ENCODE data around the gene NPTX1.

The NPTX1 gene

DNA sequence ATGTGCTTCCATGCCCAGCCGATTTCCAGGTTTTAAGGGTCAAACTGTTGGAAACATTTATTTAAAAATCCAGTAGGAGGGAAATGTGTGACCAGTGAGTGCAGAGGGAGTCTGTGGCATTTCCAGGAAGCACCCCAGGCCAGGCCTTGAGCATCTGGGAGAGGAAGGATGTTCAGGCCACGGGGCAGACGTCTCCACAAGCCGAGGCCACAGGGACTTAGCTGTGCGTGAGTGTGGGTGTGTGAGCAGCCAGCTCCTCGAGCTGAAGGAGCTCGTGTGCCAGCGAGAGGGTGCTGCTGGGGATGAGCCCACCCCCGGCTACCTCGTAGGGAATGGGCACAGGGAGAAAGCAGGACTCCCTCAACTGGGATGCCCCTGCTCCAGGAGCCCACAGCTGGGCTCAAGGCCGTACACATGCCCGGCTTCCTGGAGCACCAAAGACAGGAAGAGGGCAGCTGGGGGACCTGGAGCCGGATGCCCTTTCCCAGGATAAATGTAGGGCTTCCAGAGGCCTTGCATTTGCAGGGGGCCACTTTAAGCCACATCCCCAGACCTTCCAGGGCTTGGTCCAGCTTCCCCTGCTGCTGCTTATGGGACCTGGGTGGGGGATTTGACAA lies 12.5 kb downstream of the NPTX1 start:
- DNase-seq (ENCODE audit: insufficient read length, low spot score) (no peak), FAIRE-seq (no peak)

DNA sequence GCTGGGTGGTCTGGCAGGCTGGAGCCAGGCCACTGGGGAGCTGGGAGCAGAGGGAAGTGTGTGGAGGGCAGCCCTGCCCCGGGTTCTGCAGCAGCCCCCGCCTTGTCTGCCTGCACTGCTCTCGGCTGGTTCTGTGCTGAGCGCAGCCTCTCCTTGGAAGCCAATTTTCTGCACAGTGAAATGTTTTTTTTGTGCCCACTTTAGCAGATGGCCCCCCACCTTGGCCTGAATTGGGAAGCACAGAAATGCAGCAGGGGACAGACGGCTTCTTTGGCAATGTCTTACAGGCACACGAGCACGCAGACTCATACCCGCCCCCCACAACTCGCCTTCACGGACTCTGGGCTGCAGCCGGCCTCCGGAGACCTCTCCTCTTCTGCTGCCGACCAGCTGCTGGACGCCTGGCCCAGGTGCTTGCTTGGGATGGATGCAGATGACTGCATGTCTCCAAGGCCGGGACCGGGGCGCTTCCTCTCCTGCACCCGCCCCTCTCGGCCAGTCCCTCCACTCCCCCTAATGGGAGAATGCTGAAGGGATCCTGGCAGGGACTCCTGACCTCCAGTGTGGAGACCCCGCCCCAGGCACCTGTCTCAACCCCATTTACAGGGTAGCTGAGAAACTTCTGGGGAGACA lies 14.8 kb downstream of the NPTX1 start:
- DNase-seq (ENCODE audit: insufficient read length, low spot score) (no peak), FAIRE-seq (no peak)

DNA sequence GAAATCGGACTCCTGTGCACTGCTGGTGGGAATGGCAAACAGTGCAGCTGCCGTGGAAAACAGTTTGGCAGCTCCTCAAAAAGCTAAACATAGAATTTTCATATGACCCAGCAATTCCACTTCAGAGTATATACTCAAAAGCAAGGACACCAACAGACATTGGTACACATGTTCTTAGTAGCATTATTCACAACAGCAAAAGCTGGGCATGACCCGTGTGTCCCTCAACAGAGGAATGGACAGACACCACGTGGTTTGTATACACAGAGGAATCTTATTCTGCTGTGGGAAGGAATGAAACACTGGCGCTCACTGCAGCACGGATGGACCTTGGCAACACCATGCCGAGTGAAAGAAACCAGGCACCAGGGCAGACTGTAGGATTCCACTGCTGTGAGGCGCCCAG lies 16.0 kb downstream of the NPTX1 start:
- DNase-seq (ENCODE audit: insufficient read length, low spot score) (no peak), FAIRE-seq (no peak)

DNA sequence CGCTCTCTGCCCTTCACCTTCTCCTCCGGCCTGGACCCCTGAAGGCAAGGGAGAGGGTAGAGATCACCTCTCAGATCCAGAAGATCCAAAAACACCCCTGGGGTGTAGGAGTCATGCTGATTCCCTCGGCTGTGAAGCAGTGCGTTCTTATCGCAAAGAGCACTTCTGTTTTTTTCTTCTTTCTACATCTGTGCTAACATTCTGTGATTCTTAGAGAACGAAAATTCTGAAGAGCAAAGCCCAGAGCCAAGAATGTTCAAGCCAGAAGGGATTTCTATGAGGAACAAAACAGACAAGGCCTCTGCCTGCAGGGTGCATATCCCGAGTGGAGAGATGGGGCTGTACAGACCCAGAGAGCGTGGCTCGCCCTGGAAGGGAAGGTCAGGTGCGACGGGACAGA lies 17.2 kb downstream of the NPTX1 start:
- no peak for FAIRE-seq
- no peak for DNase-seq (ENCODE audit: insufficient read length, low spot score)

DNA sequence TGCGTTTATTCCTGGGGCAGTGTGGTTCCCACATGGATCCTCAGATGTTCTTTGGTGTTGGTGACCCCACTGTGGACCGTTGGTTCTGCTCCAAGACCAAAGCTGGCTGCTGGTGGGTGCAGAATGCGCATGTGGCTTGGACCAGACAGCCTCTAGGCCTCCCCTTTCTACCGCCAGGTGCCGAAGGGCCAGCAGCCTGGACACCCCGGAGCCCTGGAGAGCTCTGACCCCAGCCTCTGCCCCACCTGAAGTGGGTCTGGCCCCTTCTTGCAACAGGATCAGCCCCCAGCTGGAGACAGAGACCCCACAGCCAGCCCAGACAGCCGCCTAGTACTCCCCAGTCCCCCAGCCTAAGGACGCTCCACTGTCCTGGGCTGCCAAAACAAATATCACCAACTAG lies 18.4 kb downstream of the NPTX1 start:
- DNase-seq (ENCODE audit: insufficient read length, low spot score) (no peak), FAIRE-seq (no peak)

DNA sequence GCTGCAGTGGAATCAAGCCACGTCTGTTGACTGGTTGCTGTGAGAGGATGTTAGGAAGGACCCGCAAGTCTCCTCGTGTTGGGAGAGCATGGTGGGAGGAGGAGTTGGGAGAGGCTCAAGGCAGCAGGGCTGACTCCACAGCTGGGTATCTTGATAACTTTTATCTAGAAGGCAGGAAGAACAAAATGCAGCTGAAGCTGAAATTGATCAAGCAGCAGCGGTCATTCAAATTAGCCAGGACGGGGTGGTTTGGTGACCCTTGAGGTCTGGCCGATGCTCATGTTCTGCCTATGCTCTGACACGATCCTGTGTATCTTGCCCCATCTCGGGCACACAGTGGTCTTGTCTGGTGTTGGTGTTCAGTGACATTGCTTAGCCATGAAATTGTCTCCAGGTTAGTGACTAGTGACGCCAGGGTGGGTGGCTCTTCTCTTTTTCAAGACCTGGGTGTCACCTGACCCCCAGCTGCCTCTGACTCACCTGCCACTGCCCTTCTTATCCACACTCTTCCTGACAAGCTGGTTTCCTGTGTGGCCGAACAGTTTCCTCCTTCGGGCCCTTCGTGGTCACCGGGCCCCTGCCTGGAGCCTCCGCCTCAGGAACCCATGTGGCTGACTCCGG lies 19.1 kb downstream of the NPTX1 start:
- FAIRE-seq (no peak), DNase-seq (ENCODE audit: insufficient read length, low spot score) (no peak)

DNA sequence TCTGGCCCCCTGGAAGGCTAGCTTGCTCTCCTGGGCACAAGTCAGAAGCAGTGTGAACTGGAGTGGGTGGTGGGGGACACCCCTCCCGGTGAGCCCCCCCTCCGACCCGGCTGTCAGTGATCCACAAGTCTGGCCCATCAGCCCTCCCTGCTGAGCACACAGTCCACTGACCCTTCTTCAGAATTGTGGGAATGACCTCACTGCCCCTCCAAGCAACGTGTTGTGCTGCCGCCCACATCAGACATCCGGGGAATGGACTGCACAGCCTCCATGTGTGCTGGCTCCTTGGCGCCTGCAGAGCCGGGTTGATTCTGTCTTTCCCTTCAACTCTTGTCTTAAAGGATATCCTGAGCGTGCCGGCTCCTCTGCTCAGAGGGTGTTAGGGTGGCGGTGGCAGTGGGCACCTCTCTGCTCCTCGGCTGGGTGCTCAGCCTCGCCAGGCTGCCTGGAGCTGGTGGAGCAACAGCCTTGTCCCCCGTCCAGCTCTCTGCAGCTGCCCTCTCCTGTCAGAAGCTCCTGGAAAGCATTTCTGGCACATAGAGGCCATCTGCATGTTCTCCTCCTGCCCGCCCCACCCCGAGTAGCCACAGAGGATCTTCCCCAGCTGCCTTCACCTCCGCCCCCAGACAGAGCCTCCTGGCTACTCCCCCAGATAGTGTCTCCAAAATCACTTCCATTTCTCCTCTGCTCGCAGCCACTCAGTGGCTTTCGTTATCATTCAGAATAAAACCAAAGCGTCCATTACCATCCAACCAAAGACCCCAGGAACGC lies 19.8 kb downstream of the NPTX1 start:
- DNase-seq (ENCODE audit: insufficient read length, low spot score) (no peak), FAIRE-seq (no peak)

DNA sequence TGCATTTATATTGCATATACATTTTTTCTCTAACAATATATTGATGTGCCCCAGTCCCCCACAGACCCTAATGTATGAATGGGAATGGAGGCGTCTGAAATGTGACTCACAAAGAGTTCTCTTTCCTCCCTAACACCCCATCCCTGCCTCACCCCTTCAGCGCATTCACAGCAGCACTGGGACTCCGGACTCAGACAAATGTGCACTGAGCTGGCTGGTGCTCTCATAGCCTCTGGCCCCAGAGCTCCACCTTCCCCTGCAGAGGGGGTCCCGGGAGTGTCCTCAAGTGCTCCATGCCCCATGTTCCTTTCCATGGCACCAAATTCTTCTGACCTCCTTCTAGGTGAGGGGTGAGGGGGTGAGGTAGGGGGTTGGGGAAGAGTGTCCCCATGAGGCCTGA lies 20.6 kb downstream of the NPTX1 start:
- FAIRE-seq (no peak), DNase-seq (ENCODE audit: insufficient read length, low spot score) (no peak)

DNA sequence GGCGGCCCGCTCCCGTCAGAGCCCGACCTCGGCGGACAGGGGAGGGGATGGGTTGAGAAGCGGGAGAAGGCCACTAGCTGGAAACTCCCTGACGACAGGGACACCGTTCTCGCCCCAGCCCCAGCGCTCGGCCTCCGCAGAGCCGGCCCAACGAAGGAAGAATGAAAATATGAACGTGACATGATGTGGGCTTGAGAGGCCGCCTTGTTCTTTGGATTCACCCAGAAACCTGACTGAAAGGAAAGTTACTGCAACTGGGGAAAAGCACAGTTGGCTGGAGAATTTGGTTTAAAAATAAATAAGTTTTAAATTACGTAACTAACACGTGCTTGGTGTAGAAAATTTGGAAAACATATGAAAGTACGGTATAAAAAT lies 21.1 kb downstream of the NPTX1 start:
- DNase-seq (ENCODE audit: insufficient read length, low spot score) = peak; percentile 68

DNA sequence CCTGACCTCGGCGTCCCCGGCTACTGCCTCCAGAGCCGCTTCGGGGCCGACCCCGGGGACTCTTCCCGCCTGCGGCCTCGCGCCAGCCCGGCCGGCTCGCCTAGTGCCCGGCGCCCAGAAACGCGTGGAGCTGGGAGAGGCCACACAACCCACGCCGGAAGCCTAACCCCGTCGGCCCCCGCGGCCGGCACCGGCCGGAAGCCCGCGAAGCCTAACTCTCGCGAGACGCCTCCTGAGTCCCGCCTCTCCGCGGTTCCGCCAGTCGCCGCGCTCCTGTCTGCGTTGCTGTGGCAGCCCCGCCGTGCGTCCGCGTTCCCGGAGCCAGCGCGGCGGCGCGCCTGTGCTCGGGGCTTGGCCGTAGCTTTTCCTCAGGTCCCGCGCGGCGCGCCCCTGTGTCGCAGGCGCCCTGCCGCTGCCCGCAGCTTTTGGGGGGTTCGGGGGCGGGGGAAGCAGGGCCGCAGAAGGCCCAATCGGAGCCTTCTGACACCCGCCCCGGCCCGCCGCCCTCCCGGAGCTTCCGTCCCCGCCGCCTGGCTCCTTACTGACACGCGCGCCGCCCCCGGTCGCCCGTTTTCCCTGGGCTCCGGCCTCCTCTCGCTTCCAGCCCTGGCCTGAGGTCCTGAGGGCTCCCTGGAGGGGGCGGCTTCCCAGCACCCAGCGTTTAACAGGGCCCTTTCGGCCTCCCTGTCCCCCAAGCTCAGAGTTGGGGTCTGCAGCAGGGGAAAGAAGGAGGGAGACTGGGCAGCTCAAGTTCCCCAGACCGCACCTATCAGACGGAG lies 21.7 kb downstream of the NPTX1 start:
- DNase-seq (ENCODE audit: insufficient read length, low spot score) = peak; percentile 100
- FAIRE-seq = peak; percentile 89

More for the DNA sequence above, 21.1 kb downstream of the NPTX1 start:
- FAIRE-seq = peak; percentile 66

DNA sequence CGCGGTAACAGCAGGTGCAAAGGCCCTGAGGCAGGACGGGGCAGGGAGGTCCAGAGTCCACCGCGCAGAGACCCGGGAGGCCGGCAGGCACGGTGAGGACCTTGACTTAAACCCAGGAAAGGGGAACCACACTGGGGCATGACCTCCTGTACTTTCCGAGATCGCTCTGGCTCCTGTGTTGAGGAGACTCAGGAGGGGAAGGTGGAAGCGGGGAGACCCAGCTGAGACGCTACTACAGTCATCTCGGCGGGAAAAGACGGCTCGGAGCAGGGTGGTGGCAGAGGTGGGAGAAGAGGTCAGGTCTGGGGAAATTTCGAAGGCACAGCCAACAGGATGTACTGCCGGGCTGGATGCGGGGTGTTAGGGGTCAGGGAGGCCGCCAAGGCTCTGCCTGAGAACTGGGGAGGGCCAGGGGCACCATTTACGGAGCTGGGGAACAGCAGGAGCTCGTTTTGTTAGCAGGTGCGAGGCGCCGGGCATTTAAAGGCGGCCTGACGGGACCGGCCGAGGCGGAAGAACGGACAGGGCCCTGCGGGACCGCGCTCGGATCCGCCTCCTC lies 22.3 kb downstream of the NPTX1 start:
- FAIRE-seq (no peak), DNase-seq (ENCODE audit: insufficient read length, low spot score) (no peak)

DNA sequence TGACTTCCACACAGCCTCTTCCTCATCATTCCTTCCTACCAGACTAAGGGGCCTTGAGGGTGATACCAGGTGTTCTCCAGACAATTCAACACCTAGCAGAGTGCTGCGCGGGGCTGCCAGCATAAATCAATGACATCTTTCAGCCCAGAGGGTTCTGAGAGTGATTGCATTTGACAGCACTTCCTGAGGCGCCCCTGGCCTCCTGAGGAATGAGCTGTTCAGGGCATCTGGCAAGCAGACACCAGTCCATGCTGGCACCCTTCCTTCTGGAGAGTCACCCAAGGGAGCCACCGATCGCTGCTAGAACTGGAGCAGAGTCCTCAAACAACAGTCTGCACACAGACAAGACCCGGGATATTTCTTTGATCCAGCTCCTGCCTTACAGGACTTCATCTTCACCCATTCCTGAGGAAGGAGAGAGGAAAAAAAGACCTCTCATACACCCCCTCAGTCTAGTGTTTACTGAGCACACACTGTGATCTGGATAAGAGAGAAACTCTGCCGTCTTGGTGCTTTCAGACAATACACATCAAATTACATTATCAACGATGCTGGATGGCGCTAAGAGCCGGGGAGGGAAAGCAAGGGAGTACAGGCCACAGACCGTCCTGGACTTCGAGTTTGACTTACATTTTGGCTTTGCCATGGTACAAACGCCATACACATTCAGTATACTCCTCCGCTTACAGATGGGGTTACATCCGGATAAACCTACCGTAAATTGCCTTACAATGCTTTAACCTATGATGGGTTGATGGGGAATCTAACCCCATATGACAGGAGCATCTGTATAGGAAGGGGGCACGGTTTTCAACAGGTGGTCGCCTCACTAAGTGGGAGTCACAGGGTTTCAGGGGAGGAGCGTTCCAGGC lies 23.0 kb downstream of the NPTX1 start:
- FAIRE-seq = peak; percentile 42
- no peak for DNase-seq (ENCODE audit: insufficient read length, low spot score)

DNA sequence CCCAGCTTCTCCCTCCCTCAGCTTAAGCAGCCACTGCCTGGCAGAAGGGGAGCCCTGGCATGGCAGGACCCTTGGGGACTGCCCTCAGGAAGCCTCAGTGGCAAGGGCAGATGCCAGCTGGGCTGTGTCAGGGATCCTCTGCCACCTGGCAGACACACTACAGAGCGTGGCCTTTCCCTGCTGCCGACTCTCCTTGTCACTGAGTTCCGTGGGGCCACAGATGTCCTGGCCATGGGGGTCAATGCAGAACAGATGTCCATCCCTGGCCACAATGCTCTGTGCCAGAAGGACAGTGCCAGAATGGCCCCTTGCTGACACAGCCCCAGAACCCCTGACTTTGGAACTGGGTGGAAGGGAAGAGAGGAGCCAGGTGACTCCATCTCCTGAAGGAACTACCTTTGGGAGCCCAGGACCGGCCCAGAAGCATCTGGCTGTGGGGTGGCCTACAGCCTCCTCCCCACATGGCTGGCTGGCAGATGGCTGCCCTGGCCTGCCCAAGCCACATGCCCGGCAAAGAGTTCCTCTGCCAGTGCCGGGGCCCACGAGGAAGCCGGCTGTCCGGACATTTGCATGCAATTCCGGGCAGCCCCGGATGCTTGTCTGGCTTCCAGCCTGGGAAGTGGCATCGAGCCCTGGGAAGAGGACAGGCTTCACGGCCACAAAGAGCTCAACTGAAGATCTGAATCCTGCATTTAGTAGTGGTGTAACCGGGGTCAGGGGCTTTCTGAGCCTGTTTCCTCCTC lies 24.1 kb downstream of the NPTX1 start:
- no peak for DNase-seq (ENCODE audit: insufficient read length, low spot score)
- FAIRE-seq = no peak

DNA sequence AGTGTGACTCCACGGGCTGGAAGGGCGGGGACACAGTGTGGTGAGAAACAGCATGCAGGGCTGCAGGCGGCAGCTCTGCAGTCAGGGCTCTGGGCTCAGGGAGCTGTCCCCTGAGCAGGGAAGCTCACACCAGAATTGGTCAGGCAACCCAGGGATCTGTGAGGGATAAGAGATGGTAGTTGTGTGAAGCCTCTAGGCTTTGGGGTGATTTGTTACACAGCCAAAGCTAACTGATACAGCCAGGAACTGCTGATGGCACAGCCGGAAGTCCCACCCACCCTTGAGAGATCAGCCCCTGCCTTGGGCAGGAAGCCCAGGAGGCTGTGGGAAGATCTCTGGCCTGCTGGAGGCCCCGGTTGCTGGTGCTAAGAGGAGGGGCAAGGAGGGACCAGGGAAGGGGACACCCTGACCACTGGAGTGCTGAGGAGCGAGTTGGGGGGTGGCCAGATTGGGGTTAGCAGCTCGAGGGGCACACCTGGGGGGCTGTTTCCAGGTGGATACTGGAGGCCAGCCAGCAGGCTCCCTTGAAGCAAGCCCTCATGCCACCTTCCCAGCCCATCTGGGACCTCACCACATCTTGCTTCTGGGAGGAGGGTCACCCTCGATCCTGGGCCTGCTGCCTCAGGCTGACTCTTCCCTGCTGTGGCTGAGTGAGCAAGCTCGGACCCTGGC lies 25.2 kb downstream of the NPTX1 start:
- FAIRE-seq (no peak), DNase-seq (ENCODE audit: insufficient read length, low spot score) (no peak)

DNA sequence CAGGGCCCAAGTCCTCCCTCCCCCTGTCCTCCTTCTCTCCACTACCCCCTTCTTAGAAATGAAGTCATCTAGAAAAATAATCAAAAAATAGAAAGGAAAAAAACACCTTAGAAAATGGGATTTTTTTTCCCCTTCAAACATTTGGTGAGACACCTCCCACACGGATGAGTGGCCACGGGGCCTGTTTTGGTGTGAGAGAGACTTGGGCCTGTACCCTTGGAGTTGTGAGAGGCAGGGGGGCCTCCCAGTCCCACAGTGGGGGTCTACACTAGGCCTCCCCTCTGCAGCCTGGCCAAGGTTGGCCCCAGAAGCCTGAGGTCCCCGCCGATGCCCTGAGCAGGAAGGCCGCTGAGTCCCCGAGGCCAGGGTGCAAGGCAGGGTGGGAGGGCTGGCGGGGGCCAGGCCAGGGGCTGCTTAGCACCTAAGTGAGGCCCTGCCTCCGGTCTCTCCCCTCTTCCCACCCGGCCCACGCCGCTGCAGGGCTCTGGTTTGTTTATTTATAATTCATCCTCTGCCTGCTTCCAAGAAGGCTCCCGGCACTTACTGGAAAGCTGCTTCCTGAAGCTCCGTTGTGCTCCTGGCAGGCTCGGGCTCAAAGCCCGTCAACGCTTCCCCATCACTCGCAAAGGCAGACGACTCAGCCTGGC lies 26.4 kb downstream of the NPTX1 start:
- DNase-seq (ENCODE audit: insufficient read length, low spot score) = no peak
- FAIRE-seq = no peak

DNA sequence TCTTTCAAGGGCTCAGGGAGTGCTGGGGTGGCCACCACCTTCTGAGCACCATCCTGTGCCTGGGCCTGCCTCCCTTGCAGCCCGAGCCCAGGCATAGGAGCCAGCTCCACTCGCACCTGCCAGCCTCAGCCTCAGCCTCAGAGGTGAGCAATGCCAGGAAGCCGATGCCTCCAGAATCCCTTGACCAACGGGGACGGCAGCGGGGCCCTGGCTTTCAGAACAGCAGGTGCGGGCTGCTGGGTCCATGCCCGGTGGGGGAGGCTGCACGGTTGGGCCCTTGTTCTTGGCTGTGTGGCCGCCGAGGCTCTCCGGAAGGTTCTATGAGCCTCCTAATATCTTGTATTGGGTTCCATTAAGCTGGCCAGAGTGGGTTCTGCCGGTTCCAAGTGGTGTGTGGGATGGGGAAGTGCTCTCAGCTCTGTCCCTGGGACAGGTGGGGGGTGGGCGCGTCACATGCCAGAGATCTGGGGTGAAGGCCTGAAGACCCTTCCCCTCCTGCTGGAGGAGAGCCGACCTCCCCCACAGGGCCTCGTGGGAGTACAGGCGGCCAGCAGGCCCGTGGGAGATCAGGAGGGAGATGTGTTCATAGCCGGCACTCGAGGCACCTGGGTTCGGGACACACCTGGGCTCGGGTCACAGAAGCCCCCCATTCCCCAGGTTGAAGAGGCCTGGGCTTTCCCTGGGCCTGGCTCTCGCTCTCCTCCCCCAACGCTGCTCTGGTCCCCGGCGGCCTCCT lies 27.0 kb downstream of the NPTX1 start:
- FAIRE-seq (no peak), DNase-seq (ENCODE audit: insufficient read length, low spot score) (no peak)

DNA sequence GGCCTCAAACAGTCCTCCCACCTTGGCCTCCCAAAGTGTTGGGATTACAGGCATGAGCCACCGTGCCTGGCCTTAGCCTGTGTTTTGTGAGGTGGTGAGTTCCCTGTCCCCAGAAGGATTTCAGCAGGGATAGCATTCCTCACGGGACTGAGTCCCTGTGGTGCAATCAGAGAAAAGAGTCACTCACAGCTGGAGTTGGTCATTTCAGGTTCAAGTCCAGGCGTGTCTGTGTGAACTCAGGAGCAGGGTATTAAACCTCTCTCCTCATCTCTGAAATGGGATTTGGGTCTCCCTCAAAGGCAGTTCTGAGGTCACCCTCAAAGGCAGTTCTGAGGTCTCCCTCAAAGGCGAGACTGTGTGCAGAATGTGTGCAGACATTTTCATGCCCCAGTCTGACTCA lies 28.6 kb downstream of the NPTX1 start:
- FAIRE-seq (no peak), DNase-seq (ENCODE audit: insufficient read length, low spot score) (no peak)
